Uterus (tissue), 4 donors: ENCODE results near the gene LHFPL6. TPM values are rescaled to one million over a fixed set of nuclear protein-coding genes. Genes with fewer than 3 reads are reported as not detected.

Experiments
- DNase-seq, 2 donors: peaks; one replicate each; pipeline ENCODE4 v3.0.0-alpha.2; 2019 to 2020
- H3K27ac ChIP-seq, 2 donors: fragments of 200-600 bp; sonication (generic); 1 replicate in 1 of 2; 2 replicates in 1 of 2; pipeline ENCODE4 v1.5.1; 2016 to 2018
- H3K27me3 ChIP-seq, 2 donors: fragments of 200-600 bp; sonication (generic); one replicate each; pipeline ENCODE4 v1.5.1; 2018 to 2019; ENCODE audit warnings: control low read depth in 1 of 2
- H3K36me3 ChIP-seq, 2 donors: fragments of 200-600 bp; sonication (generic); one replicate each; pipeline ENCODE4 v1.5.1; 2019; ENCODE audit warnings: control low read depth in 1 of 2
- H3K4me1 ChIP-seq, 2 donors: fragments of 200-600 bp; sonication (generic); one replicate each; pipeline ENCODE4 v1.5.1; 2018 to 2019; ENCODE audit warnings: control low read depth in 1 of 2
- H3K4me3 ChIP-seq, 2 donors: fragments of 200-600 bp; sonication (generic); 1 replicate in 1 of 2; 2 replicates in 1 of 2; pipeline ENCODE4 v1.5.1; 2018 to 2019; ENCODE audit warnings: mild to moderate bottlenecking in 1 of 2
- H3K9me3 ChIP-seq, 2 donors: fragments of 200-600 bp; sonication (generic); one replicate each; pipeline ENCODE4 v1.5.1; 2019; ENCODE audit warnings: control low read depth in 1 of 2
- POLR2A ChIP-seq, 2 donors: fragments of 450-650 bp; IDR thresholded peaks; one replicate each; pipeline ENCODE4 v1.6.1; 2016; ENCODE audit warnings: antibody characterized with exemption in 2 of 2, mild to moderate bottlenecking in 1 of 2, moderate library complexity in 1 of 2
- intact Hi-C: fragments of 100-400 bp; cut with DNase I; formaldehyde crosslinking; loops from one replicate; pipeline ENCODE4 v1.15.1; 2023; ENCODE audit warnings: low total_unique reads
- total RNA-seq, 4 donors: library from RNA; depleted of rRNA in 3 of 4; stranded (reverse); fragments of >200 nt in 3 of 4; gene quantifications; one replicate each; pipeline versions ENCODE4 v1.1.0 to v1.2.4, GENCODE V29; 2014 to 2023
- TF ChIP-seq, protein P1 (sequence below), 4 experiments: fragments of 200-600 bp in 2 of 4; fragments of 450-650 bp in 2 of 4; sonication (generic) in 2 of 4; IDR thresholded peaks; one replicate each; pipeline ENCODE4 v1.5.1; 2016 to 2019; ENCODE audit warnings: antibody characterized with exemption in 4 of 4, mild to moderate bottlenecking in 2 of 4, moderate library complexity in 1 of 4
- donor health status: DM: yes; HTN: yes; CAD: no.

Gene LHFPL6
- total RNA-seq, 4 donors from 2014 or later: 37.9 to 105 (median 86.8) TPM

DNA sequence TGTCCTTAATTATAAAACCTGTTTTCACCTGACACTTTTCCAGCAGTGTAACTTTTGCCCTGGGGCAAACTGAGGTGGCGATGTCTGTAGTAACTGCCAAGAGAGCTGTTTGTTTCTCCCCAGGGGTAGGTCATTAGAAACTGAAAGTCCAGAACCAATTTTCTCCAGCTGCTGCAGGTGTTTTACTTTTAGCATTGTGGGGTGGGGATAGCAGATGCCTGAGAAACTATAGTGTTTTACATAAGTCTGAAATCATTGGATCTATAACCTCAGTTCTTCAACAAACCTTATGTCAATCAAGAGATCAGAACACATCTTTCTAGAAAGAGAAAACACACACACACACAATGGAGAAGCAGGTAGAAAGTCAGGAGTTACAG is 92.7 kb downstream of the LHFPL6 start:
- Histone ChIP-seq H3K36me3 (no peaks in the 10 kb centered on the region), H3K9me3 (no peaks in the 10 kb centered on the region), H3K4me3 (no peak overlapping the region), H3K4me1 (no peaks in the 10 kb centered on the region), H3K27ac (no peak overlapping the region), H3K27me3 (no peaks in the 10 kb centered on the region)
- intact Hi-C loops: no loop called here
- TF ChIP-seq, protein P1, sequence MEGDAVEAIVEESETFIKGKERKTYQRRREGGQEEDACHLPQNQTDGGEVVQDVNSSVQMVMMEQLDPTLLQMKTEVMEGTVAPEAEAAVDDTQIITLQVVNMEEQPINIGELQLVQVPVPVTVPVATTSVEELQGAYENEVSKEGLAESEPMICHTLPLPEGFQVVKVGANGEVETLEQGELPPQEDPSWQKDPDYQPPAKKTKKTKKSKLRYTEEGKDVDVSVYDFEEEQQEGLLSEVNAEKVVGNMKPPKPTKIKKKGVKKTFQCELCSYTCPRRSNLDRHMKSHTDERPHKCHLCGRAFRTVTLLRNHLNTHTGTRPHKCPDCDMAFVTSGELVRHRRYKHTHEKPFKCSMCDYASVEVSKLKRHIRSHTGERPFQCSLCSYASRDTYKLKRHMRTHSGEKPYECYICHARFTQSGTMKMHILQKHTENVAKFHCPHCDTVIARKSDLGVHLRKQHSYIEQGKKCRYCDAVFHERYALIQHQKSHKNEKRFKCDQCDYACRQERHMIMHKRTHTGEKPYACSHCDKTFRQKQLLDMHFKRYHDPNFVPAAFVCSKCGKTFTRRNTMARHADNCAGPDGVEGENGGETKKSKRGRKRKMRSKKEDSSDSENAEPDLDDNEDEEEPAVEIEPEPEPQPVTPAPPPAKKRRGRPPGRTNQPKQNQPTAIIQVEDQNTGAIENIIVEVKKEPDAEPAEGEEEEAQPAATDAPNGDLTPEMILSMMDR (IDR thresholded peaks at IDR 0.05): no peak
- no peak for TF ChIP-seq POLR2A (IDR thresholded peaks at IDR 0.05)
- no peak for DNase-seq

DNA sequence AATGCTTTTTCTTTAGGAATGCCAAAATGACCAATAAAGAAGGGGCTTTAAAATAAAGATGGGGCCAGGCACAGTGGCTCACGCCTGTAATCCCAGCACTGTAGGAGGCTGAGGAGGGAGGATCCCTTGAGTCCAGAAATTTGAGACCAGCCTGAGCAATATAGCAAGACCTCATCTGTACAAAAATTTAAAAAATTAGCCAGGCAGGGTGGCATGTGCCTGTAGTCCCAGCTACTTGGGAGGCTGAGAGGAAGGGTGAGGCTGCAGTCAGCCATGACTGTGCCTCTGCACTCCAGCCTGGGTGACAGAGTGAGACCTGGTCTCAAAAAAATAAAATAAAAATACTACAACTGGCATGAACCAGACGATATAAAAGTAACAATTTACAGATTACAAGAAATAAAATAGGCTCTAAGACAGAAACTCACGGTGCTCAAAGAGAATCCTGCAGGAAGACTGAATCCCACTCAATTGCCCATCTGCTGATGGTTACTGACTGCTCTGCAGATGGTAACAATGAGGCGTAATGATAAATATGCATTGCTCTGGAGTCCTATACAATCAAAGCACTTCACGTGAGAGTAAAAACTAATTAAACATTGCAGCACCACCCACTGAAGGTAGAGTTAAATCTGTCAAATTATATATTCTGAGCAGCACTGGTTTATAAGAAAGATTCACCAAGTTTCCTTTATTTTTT is 93.2 kb downstream of the LHFPL6 start:
- Histone ChIP-seq H3K36me3 (no peaks in the 10 kb centered on the region), H3K27ac (no peak overlapping the region), H3K4me3 (no peak overlapping the region), H3K9me3 (no peaks in the 10 kb centered on the region), H3K4me1 (no peaks in the 10 kb centered on the region), H3K27me3 (no peaks in the 10 kb centered on the region)
- TF ChIP-seq, protein P1 (IDR thresholded peaks at IDR 0.05): no peak
- no peak for TF ChIP-seq POLR2A (IDR thresholded peaks at IDR 0.05)
- intact Hi-C loops: no loop called here
- no peak for DNase-seq

DNA sequence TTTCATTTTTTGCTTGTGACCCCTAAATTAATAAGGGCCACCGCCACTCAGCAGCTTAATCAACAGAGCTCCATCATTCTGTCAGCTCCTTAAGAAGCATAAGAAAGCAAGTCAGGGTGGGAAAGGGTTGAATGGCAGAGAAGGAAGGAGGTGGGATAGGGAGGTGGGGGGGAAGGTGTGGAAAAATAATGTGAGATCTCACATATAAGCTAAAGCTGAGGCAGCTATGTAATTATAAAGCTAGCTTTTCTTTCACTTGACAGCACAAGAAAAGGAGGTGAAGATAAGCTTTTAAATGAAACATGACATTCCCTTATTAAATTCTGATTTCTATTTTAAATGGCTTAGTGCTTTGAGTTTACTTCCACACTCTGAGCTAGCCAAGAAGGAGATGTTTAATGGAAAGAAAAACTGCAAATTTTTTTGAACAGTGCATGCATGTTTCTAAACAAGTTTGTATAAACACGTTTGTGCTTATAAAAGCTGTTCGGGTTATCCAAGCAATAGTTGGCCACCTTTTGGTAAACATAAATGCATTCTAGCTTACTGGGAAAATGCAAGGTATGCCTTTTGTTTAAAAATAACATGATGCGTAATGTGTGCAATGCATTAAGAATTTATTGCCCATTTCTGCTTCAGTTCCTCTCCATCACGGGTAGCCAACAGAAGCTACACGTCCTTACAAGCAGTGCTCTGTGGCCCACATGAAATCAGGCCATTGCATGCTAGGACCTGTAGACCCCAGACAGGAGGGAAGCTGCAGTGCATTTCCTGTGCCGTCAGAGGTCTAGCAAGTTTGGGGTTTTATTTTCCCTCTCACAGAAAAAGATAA is 96.2 kb downstream of the LHFPL6 start:
- no peak overlapping the region for H3K27ac ChIP-seq
- no peaks in the 10 kb centered on the region for H3K4me1 ChIP-seq
- intact Hi-C loops: no loop called here
- no peak for TF ChIP-seq POLR2A (IDR thresholded peaks at IDR 0.05)
- TF ChIP-seq, protein P1 (IDR thresholded peaks at IDR 0.05): no peak
- H3K4me3 ChIP-seq: no peak overlapping the region
- H3K9me3 ChIP-seq: no peaks in the 10 kb centered on the region
- no peaks in the 10 kb centered on the region for H3K27me3 ChIP-seq
- no peaks in the 10 kb centered on the region for H3K36me3 ChIP-seq
- DNase-seq: no peak

DNA sequence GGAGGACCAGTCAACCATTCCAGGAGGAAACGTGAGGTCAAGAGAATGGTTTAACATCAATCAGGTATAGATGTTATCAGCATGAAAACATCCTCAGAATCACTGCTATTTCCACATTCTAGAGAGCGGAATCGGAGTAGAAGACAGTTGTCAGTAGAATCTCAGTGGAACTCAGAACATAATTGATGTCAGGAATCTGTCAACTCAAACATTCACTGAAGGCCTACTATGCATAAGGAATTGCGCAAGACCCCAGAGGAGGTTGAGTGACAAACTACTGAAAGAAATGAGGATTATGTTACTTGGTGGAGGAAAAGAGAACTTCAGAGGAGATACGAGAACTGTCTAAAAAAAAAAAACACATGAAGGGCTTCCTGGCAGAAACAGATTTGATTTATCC is 97.8 kb downstream of the LHFPL6 start:
- DNase-seq: no peak
- TF ChIP-seq, protein P1 (IDR thresholded peaks at IDR 0.05): no peak
- TF ChIP-seq POLR2A (IDR thresholded peaks at IDR 0.05): no peak
- Histone ChIP-seq H3K27ac (no peak overlapping the region), H3K36me3 (no peaks in the 10 kb centered on the region), H3K4me3 (no peak overlapping the region), H3K9me3 (no peaks in the 10 kb centered on the region), H3K4me1 (no peaks in the 10 kb centered on the region), H3K27me3 (no peaks in the 10 kb centered on the region)
- intact Hi-C loops: no loop called here

DNA sequence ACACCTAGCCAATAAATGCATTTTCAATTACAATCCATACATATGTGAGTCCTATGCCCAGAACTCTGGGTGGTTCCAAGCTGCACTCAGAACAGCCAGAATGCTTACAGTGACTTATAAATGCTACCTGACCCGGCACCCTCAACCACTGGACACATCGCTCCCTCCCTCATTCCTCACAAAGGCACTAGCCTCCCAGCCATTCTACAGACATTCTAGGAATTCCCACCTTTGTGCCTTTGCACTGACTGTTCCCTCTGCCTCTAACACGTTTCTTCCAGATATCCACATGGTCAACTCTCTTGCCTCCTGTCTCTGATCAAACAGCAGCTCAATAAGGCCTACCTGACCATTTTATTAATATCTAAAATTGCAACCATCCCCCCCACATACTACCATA is 99.9 kb downstream of the LHFPL6 start:
- TF ChIP-seq POLR2A (IDR thresholded peaks at IDR 0.05): no peak
- TF ChIP-seq, protein P1 (IDR thresholded peaks at IDR 0.05): no peak
- Histone ChIP-seq H3K4me1 (no peaks in the 10 kb centered on the region), H3K9me3 (no peaks in the 10 kb centered on the region), H3K36me3 (no peaks in the 10 kb centered on the region), H3K4me3 (no peak overlapping the region), H3K27ac (no peak overlapping the region), H3K27me3 (no peaks in the 10 kb centered on the region)
- intact Hi-C loops: no loop called here
- DNase-seq: no peak
